ENCODE measurements around the gene CIRBP.
"Not testable (repeated sequence)": the region's sequence is repeated elsewhere in the genome, so short reads cannot be mapped to it uniquely, and the experiment has no call there.

The CIRBP gene

GRCh38 chr19:1241417-1242095 is 27.6 kb upstream of the CIRBP start, which contains the start of gene ATP5F1D:
TSS of gene ATP5F1D (plus strand) at chr19:1241751. CDS start at chr19:1241851, 100 bp downstream.
- DNase-seq (ENCODE audit: insufficient read length, low spot score) (peak; percentile 95), FAIRE-seq (peak; percentile 91)

GRCh38 chr19:1243768-1244692 is 25.1 kb upstream of the CIRBP start:
- FAIRE-seq (no peak), DNase-seq (ENCODE audit: insufficient read length, low spot score) (no peak)

GRCh38 chr19:1244693-1245451 is 24.3 kb upstream of the CIRBP start:
- no peak for DNase-seq (ENCODE audit: insufficient read length, low spot score)
- no peak for FAIRE-seq

GRCh38 chr19:1245494-1246264 is 23.5 kb upstream of the CIRBP start:
- DNase-seq (ENCODE audit: insufficient read length, low spot score): no peak
- FAIRE-seq: no peak

- DNase-seq (ENCODE audit: insufficient read length, low spot score); FAIRE-seq: not testable (repeated sequence)
Observed at GRCh38 chr19:1246265-1247087, 22.7 kb upstream of the CIRBP start.

- DNase-seq (ENCODE audit: insufficient read length, low spot score): no peak
- no peak for FAIRE-seq
Observed at GRCh38 chr19:1247748-1248138, 21.4 kb upstream of the CIRBP start.

GRCh38 chr19:1248139-1248785 is 20.9 kb upstream of the CIRBP start, which contains the start of gene MIDN:
TSS of gene MIDN (plus strand) at chr19:1248583. CDS start at chr19:1250297, 1,714 bp downstream.
- no peak for DNase-seq (ENCODE audit: insufficient read length, low spot score)
- FAIRE-seq: peak; percentile 20

- DNase-seq (ENCODE audit: insufficient read length, low spot score): no peak
- peak; percentile 13 for FAIRE-seq
Observed at GRCh38 chr19:1248786-1249297, 20.3 kb upstream of the CIRBP start.

- no peak for FAIRE-seq
- no peak for DNase-seq (ENCODE audit: insufficient read length, low spot score)
Observed at GRCh38 chr19:1249298-1249989, 19.7 kb upstream of the CIRBP start.

- FAIRE-seq (no peak), DNase-seq (ENCODE audit: insufficient read length, low spot score) (no peak)
Observed at GRCh38 chr19:1249990-1250436, 19.1 kb upstream of the CIRBP start.

- FAIRE-seq: no peak
- no peak for DNase-seq (ENCODE audit: insufficient read length, low spot score)
Observed at GRCh38 chr19:1250437-1251260, 18.5 kb upstream of the CIRBP start.

GRCh38 chr19:1251330-1252220 is 17.6 kb upstream of the CIRBP start:
- FAIRE-seq: no peak
- no peak for DNase-seq (ENCODE audit: insufficient read length, low spot score)

GRCh38 chr19:1252221-1252820 is 16.8 kb upstream of the CIRBP start:
- FAIRE-seq (no peak), DNase-seq (ENCODE audit: insufficient read length, low spot score) (no peak)

GRCh38 chr19:1252821-1253513 is 16.2 kb upstream of the CIRBP start:
- DNase-seq (ENCODE audit: insufficient read length, low spot score) (no peak), FAIRE-seq (peak; percentile 85)

GRCh38 chr19:1253514-1254080 is 15.5 kb upstream of the CIRBP start:
- no peak for DNase-seq (ENCODE audit: insufficient read length, low spot score)
- FAIRE-seq: no peak

Measured in HTR-8/SVneo (cell line).